HG03565 (cell line): Measurements from ENCODE around the gene LIN28A.
"Not testable (repeated sequence)": the region's sequence is repeated elsewhere in the genome, so short reads cannot be mapped to it uniquely, and the experiment has no call there.

Experiments used
- ATAC-seq: cut with Tn5 transposase; IDR thresholded peaks from one replicate; pipeline ENCODE4 v1.9.1; 2021; ENCODE audit warnings: mild to moderate bottlenecking, moderate library complexity; ENCODE audit not compliant: unreplicated experiment

LIN28A gene

DNA sequence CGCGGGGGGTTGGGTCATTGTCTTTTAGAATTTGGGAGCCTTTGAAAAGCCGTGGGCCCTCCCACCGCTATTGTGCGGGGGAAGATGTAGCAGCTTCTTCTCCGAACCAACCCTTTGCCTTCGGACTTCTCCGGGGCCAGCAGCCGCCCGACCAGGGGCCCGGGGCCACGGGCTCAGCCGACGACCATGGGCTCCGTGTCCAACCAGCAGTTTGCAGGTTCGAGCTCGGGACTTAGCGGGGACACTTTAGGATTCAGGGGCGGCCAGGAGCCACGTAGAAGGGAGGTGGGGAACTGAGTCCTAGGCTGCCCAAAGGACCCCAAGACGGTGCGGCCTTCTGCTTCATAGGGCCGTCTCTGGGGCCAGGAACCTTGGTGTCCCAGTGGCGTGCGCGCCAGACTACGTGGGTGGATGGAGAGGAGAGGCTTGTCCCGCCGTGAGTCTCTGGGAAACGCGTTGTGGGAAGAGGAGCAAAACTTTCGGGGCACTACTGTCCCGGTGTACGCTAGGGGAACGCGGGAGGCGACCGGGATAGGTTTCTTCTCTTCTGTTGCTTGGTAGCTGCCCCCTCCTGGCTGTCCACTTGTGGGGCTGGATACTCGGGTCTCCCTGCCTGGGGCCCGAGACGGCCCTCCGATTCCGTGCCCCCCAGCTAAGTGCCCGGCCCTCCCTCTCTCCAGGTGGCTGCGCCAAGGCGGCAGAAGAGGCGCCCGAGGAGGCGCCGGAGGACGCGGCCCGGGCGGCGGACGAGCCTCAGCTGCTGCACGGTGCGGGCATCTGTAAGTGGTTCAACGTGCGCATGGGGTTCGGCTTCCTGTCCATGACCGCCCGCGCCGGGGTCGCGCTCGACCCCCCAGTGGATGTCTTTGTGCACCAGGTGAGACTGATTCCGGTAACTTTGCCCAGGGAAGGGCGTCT, at the start of gene LIN28A:
Gene LIN28A, plus strand, starts transcription at position 112 of the 918 bp plus-strand sequence. Its CDS starts 75 bp downstream, at position 187.
- no peak for ATAC-seq

DNA sequence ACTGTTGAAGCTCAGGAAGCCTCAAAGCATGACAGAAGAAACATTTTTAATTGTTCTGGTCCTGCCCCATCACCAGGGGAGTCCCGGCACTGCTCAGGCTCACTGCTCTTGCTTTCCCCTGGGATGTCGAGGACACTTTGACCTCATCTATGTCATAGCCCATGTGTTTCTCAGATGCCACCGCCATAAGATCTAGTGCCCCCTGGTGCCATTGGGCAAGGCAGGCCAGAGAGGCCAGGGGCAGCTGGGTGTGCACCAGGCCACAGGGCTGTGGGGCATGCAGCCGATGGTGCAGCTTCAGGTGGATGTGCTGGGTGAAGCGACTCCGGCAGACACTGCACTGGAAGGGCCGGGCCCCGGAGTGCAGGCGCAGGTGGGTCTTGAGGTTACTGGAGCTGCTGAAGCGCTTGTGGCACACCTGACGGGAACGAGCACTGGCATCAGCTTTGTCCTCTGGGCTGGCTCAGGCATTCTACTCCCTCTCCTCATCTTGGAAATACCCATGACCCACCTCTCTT, 49.0 kb upstream of the LIN28A start:
- no peak for ATAC-seq

GRCh38 chr1:26362331-26362730, 48.3 kb upstream of the LIN28A start:
- no peak for ATAC-seq

DNA sequence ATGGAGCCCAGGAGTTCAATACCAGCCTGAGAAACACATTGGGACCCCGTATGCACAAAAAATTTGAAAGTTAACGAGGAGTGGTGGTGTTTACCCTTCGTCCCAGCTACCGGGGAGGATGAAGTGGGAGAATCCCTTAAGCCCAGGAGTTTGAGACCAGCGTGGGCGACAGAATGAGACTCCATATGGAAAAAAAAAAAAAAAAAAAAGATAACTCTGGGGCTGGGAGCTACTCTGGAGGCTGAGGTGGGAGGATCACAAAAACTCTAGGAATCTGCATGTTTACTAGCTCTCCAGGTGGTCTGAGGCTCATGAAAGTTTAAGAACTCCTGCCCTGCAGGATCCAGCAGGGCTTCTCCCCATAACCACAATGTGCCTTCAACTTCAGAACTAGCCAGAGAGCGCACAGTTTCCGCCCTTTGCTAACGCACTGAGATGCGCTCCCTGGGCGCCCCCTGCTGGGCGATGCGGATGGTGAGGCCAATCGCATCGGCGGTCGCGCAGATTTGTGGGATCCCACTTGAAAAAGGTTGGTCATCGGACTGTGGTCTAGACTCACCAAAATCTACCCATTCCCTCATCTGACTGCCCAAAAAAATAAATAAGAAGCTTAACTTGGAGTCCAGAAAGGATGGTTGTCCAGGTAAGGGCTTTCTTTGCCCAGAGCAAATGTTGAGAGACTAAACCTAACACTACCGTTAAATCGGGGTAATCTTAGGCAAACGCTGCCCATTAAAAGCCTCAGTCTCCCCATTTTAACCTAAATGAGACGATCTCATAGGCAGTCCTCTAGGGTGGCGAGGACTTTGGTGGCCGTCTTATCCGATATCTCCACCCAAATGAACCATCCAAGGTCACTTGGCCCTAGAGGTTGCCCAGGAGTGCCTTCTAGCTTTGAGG, 46.8 kb upstream of the LIN28A start:
- ATAC-seq = no peak

DNA sequence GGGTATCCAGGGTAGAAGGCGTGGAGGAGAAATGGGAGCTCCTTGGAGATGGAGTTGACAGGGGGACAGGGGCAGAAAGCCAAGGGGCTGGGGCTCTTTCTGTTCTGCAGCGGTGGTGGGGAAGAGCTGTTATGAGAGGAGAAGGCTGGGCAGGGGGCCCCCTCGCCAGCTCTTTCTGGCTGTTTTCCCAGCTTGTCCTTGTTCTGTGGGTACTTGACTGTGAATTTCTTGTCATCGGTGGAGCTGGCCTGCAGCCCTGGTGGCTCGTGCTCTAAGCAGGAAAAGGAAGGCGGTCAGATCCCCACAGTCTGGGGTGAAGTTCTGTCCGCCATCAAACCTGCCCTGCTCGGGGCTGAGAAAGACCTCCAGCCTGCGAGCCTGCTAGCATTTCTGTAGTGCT, 45.7 kb upstream of the LIN28A start:
- ATAC-seq = no peak

DNA sequence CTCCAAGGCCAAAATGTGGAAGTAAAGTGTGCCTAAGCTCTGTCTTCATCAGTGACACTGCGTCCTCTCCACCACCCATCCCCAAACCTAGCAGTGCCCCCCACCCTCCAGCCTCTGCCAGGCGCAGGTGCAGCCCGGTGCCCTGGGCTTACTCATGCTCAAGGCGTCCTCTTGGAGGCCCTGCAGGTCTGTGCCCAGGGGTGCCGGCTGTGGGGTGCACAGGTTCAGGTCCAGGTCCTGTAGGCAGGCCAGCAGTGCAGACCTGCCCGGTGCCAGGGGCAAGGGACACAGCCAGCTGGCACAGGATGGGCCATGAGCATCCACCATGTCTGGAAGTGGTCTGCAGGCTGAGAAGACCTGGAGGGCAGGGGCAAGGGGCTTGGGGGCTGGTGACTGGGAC, 43.2 kb upstream of the LIN28A start:
- ATAC-seq = no peak

DNA sequence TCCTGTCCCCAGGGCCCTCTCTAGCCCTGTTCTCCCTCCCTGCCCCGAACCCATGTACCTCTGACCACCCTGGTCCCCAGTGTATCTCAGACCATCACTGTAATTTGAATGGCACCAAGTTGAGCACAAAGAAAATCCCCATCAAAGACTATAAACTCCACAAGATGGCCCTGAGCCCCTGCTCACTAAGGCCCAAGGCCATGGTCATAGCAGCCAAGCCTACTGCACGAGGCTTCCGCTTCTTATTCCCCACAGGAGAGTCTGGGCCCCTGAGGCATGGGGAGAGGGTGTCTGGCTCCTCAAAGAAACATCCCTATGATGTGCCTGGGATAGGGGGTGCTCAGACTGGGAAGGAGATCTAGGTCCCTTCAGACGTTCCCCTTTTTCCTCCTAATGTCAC, 42.6 kb upstream of the LIN28A start:
- ATAC-seq = no peak

DNA sequence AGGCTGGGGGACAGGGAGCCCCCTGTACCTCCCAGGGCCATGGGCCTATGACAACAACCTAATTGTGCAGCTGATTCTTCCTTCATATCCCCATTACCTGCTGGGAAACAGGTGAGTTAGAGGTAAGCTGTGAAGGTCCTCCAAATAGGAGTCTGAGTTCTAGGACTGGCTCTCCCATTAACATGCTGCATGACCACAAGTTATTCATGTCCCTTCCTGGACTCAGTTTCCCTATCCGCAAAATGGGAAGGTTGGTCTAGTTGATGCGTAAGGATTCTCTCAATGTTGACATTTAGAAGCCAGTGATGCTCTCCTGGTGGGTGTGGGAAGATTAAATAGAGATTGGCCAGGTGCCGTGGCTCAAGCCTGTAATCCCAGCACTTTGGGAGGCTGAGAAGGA, 42.1 kb upstream of the LIN28A start:
- ATAC-seq = no peak

DNA sequence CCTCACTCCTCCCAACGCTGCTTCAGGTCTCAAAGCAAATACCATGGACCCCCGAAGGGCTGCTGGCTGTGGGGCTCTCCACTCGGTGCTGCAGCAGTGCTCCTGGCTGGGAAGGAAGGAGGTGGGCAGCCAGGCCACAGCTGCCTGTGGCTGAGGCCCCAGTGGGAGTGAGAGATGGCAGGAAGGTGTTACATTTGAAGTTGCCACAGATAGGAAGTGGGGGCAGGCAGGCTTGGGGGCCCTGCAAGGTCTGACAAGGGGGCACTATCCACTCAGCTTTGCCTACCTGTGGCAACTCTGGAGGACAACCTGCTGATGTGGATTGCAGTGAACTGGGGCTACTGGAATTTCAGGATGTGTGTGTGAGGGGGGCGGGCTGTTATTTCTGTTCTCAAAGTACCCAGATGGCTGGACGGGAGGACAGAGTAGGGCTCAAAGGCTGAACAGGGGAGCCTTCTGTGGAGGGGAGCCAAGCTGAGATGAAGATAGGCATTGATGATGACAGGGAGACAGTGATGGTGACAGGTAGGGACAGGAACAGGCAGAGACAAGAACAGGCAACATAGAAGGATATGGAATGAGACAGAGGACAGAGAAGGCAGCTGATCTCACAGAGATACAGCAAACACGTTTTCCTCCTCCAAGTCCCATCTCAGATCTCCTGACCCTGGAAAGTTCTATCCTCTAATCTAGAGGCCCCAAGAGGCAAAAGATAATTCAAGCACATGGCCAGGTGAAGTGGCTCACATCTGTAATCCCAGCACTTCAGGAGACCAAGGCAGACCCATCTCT, 39.8 kb upstream of the LIN28A start:
- no peak for ATAC-seq

GRCh38 chr1:26372039-26372438, 38.6 kb upstream of the LIN28A start:
- ATAC-seq = no peak

- ATAC-seq = not testable (repeated sequence)
Measured at GRCh38 chr1:26372611-26373010, 38.0 kb upstream of the LIN28A start, which contains the start of gene ZNF683. ZNF683 (minus strand) TSS chr1:26372750; CDS start chr1:26368571, 4,179 bp downstream.

GRCh38 chr1:26373281-26373680, 37.3 kb upstream of the LIN28A start:
- no peak for ATAC-seq

GRCh38 chr1:26373789-26374188, 36.8 kb upstream of the LIN28A start:
- ATAC-seq = no peak

DNA sequence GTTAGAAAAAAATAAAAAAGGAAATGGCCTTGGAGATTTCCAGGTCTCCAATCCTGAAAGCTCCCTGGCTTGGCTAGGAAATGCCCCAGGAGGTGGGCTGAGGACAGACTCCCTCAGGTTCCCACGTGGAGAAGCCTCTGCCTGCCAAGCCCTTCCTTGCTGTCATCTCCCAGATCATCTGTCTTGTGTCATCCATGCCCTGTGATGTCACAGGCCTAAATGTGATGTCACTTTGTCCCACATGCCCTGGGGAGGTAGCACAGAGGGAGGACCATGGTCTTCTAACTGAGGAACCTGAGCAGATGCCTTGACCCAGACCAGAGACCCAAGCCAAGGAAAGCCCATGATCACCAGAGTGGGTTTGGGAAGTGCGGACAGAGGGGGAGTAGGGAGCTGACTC, 36.3 kb upstream of the LIN28A start:
- ATAC-seq = not testable (repeated sequence)

GRCh38 chr1:26375081-26375480, 35.5 kb upstream of the LIN28A start:
- ATAC-seq = no peak

DNA sequence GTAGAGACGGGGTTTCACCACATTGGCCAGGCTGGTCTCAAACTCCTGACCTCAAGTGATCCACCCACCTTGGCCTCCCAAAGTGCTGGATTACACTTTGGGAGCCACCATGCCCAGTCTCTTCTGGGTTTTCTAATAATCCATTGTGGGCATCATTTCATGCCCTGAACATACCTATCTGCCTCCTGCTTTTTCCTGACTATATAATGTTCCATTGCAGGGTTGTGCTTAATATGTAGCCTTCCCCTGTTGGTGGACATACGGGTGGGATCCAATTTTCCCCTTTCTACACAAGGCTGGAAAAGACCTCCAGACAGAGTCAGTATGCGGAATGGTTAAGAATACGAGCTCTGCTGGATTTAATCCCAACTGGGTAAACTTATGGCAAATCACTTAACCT, 34.6 kb upstream of the LIN28A start:
- no peak for ATAC-seq

DNA sequence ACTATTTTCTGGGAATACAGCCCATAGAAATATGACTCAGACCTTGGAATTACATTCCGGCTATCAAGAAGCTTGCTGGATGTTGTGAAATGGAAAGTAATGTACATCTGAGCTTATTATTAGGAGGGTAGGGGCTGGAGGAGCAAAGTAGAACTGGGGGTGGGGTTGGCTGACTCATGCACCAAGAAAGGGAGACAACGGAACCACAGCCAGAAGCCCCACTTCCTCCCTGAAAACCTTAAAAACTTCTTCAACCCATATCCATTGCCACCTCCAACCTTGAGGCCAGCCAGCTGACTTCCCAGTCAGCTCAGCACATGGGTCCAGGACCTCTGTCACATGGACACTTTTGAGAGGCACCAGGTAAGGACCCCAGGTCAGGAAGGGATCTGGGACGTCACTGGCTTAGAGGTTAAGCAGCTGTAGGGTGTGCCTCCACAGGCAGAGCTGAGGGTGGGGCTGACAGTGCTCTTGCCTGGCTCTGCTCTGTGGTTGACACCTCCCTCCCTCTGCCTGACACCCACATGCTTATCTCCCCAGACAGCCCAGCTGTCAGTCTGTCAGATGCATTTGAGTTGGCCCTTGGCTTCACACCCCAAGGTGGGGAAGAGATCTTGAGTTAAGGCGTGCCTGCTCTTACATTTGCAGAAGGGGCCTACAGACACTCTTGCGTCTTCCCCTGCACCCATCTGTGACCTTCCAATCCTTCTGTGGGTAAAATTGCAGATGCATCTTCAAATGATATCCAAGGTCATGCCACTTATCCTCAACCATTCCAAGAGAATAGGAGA, 32.3 kb upstream of the LIN28A start:
- ATAC-seq = peak; percentile 68

- no peak for ATAC-seq
Measured at GRCh38 chr1:26378879-26379251, 31.8 kb upstream of the LIN28A start.

GRCh38 chr1:26384076-26384475, 26.5 kb upstream of the LIN28A start:
- ATAC-seq = no peak

DNA sequence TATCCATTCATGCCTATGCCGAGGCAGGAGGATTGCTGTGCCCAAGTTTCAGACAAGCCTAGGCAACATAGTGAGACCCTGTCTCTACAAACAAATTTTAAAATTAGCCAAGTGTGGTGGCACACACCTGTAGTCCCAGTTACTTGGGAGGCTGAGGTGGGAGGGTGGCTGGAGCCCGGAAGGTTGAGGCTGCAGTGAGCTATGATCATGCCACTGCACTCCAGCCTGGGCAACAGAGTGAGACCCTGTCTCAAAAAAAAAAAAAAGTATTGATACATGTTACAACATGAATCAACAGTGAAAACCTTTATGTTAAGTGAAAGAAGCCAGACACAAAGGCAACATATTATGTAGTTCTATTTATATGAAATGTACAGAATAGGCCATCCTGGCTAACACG, 25.6 kb upstream of the LIN28A start:
- not testable (repeated sequence) for ATAC-seq
